ENCODE results near the gene PRDM12.

PRDM12 gene

DNA sequence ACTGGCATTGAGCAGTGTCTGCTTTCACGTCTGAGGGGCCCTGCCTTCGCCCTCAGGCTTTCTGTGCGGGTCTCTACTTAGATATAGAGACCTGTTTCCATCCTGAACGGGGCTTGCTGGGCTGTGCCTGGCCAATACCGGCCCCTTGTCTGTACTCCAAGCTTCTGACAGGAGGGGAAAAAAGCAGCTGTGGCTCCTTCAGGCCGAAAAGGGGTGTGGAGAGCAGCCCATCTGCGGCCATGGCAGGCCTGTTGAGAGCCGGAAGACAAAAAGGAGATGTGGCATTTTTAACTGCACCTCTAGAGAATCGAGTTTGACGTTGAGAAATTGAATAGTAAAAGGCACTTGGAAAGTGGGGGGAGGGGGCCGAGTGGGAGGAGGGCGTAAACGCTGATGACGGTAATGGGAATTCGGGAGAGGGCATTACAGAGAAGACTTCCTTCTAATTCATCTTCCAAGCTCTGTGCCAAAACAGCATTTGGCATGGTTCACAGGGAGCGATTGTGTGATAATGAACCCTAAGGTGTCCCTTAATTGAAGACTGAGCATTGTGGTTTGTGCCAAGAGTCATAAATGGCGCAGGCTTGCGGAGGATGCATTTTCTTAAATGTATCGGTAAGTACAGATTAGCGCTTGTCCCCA is 25.1 kb upstream of the PRDM12 start:
- Histone ChIP-seq H3K9ac (ENCODE audit: low read length) (no peak overlapping the region), H3K4me2 (ENCODE audit: low read length) (no peak overlapping the region), H3K36me3 (ENCODE audit: control insufficient read depth in 1 of 2, insufficient read depth in 2 of 2, low read length in 2 of 2) (peaks cover 30 to 34% of the 10 kb centered on the region in 2 experiments), H3K9me3 (ENCODE audit: insufficient read depth, low read depth, low read length) (peaks cover 4% of the 10 kb centered on the region), H2BK12ac (ENCODE audit: low read length) (no peak overlapping the region), H3K23ac (ENCODE audit: low read length) (no peak overlapping the region), H4K12ac (ENCODE audit: low read depth, low read length) (no peak overlapping the region), H3K14ac (ENCODE audit: low read length) (no peak overlapping the region), H3K4me1 (ENCODE audit: control insufficient read depth in 1 of 2, insufficient read depth in 2 of 2, low read length in 2 of 2) (no peaks in the 10 kb centered on the region), H2BK120ac (ENCODE audit: insufficient read depth, low read length, poor library complexity) (no peak overlapping the region), H2AFZ (ENCODE audit: insufficient read depth, low read length, poor library complexity) (no peak overlapping the region), H2AK5ac (ENCODE audit: low read length) (no peak overlapping the region), H3K27me3 (ENCODE audit: insufficient read depth, low read length) (no peaks in the 10 kb centered on the region), H3K79me2 (ENCODE audit: control insufficient read depth, insufficient read depth, low read length, poor library complexity) (no peaks in the 10 kb centered on the region), H3K79me1 (ENCODE audit: low read length) (no peaks in the 10 kb centered on the region), H3K4ac (ENCODE audit: low read depth, low read length) (no peak overlapping the region), H4K8ac (ENCODE audit: low read depth, low read length) (no peak overlapping the region), H3K4me3 (ENCODE audit: low read depth, low read length) (no peak overlapping the region), H2BK5ac (ENCODE audit: low read depth, low read length, poor library complexity) (no peak overlapping the region), H3K27ac (ENCODE audit: low read depth, low read length) (no peak overlapping the region), H3K18ac (ENCODE audit: low read length) (no peak overlapping the region), H4K91ac (ENCODE audit: low read depth, low read length) (no peak overlapping the region)
- no peak for DNase-seq
- WGBS (ENCODE audit: extremely low coverage, insufficient coverage, insufficient read length): 100% methylated on average over 4 of the region's 20 CpGs

DNA sequence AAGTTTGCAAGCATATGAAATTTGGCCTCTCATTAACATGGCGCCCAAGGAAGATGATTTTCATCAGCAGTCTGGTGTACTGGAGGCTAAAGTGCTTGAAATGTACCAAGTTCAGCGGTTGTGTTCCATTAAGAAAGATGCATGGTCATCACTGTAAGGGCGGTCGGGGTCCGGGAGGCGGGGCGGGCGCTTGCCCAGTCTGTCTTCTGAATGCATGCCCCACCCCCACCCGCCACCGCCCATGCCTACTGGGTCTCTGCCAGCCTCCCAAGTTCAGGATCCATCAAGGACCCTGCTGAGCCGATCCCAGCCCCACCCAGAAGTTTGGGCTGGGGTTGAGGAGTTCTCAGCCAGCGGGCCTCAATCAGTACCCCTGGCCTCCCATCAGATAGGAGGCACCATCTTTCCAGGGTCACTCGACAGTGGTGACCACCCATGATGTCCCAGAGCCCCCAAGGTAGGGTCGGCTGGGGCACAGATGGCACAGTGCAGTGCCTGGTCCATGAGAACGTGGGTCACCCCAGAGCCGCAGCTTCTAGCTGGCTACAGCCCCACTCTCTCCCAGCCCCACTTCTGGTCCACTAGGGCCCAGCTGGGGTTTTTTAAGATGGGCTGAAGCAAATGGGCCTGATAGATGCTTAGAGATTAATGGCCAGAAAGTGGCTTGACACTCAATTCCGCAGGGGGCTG is 24.4 kb upstream of the PRDM12 start:
- WGBS (ENCODE audit: extremely low coverage, insufficient coverage, insufficient read length): no CpG with 5 or more reads among the region's 17 CpGs
- Histone ChIP-seq H3K14ac (ENCODE audit: low read length) (no peak overlapping the region), H3K23ac (ENCODE audit: low read length) (no peak overlapping the region), H4K12ac (ENCODE audit: low read depth, low read length) (no peak overlapping the region), H3K27me3 (ENCODE audit: insufficient read depth, low read length) (no peaks in the 10 kb centered on the region), H2AK5ac (ENCODE audit: low read length) (no peak overlapping the region), H3K36me3 (ENCODE audit: control insufficient read depth in 1 of 2, insufficient read depth in 2 of 2, low read length in 2 of 2) (peaks cover 23 to 26% of the 10 kb centered on the region in 2 experiments), H3K4me2 (ENCODE audit: low read length) (no peak overlapping the region), H4K8ac (ENCODE audit: low read depth, low read length) (no peak overlapping the region), H3K9ac (ENCODE audit: low read length) (no peak overlapping the region), H2BK120ac (ENCODE audit: insufficient read depth, low read length, poor library complexity) (no peak overlapping the region), H3K18ac (ENCODE audit: low read length) (no peak overlapping the region), H3K4ac (ENCODE audit: low read depth, low read length) (no peak overlapping the region), H2BK5ac (ENCODE audit: low read depth, low read length, poor library complexity) (no peak overlapping the region), H3K27ac (ENCODE audit: low read depth, low read length) (no peak overlapping the region), H2AFZ (ENCODE audit: insufficient read depth, low read length, poor library complexity) (no peak overlapping the region), H3K79me1 (ENCODE audit: low read length) (no peaks in the 10 kb centered on the region), H3K9me3 (ENCODE audit: insufficient read depth, low read depth, low read length) (peaks cover 4% of the 10 kb centered on the region), H3K4me1 (ENCODE audit: control insufficient read depth in 1 of 2, insufficient read depth in 2 of 2, low read length in 2 of 2) (no peaks in the 10 kb centered on the region), H4K91ac (ENCODE audit: low read depth, low read length) (no peak overlapping the region), H3K4me3 (ENCODE audit: low read depth, low read length) (no peak overlapping the region), H2BK12ac (ENCODE audit: low read length) (no peak overlapping the region), H3K79me2 (ENCODE audit: control insufficient read depth, insufficient read depth, low read length, poor library complexity) (no peaks in the 10 kb centered on the region)
- no peak for DNase-seq

DNA sequence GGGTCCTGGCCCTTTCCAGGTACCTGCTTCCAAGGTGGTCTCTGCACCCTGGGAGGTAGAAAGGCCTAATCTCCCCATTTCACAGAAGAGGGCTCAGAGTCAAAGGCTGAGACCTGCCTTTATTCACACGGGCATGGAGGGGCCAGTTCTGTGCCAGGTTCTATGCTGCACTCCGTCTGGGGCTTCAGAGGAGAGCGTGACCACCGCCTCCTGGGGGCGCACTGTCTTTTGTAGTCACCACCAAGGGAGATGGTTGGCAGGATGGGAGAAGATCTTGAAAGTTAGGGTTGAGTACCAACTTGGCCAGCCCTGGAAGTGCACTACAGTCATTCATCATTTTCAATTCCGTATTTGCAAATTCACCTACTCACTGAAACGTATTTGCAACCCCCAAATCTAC is 23.7 kb upstream of the PRDM12 start:
- no peaks in the 10 kb centered on the region for H3K4me1 ChIP-seq (ENCODE audit: control insufficient read depth in 1 of 2, insufficient read depth in 2 of 2, low read length in 2 of 2)
- no peak overlapping the region for H4K8ac ChIP-seq (ENCODE audit: low read depth, low read length)
- no peak overlapping the region for H3K23ac ChIP-seq (ENCODE audit: low read length)
- no peak overlapping the region for H3K4me2 ChIP-seq (ENCODE audit: low read length)
- WGBS (ENCODE audit: extremely low coverage, insufficient coverage, insufficient read length): no CpG with 5 or more reads among the region's 7 CpGs
- no peak overlapping the region for H2BK5ac ChIP-seq (ENCODE audit: low read depth, low read length, poor library complexity)
- no peak overlapping the region for H4K12ac ChIP-seq (ENCODE audit: low read depth, low read length)
- H3K79me2 ChIP-seq (ENCODE audit: control insufficient read depth, insufficient read depth, low read length, poor library complexity): no peaks in the 10 kb centered on the region
- H3K79me1 ChIP-seq (ENCODE audit: low read length): no peaks in the 10 kb centered on the region
- no peak overlapping the region for H2AFZ ChIP-seq (ENCODE audit: insufficient read depth, low read length, poor library complexity)
- no peak overlapping the region for H3K4ac ChIP-seq (ENCODE audit: low read depth, low read length)
- no peak overlapping the region for H2BK12ac ChIP-seq (ENCODE audit: low read length)
- H3K14ac ChIP-seq (ENCODE audit: low read length): no peak overlapping the region
- peaks cover 4% of the 10 kb centered on the region for H3K9me3 ChIP-seq (ENCODE audit: insufficient read depth, low read depth, low read length)
- no peak overlapping the region for H2BK120ac ChIP-seq (ENCODE audit: insufficient read depth, low read length, poor library complexity)
- DNase-seq: no peak
- no peaks in the 10 kb centered on the region for H3K27me3 ChIP-seq (ENCODE audit: insufficient read depth, low read length)
- no peak overlapping the region for H3K18ac ChIP-seq (ENCODE audit: low read length)
- H3K36me3 ChIP-seq (ENCODE audit: control insufficient read depth in 1 of 2, insufficient read depth in 2 of 2, low read length in 2 of 2): peaks cover 18 to 20% of the 10 kb centered on the region in 2 experiments
- no peak overlapping the region for H3K27ac ChIP-seq (ENCODE audit: low read depth, low read length)
- no peak overlapping the region for H4K91ac ChIP-seq (ENCODE audit: low read depth, low read length)
- no peak overlapping the region for H3K9ac ChIP-seq (ENCODE audit: low read length)
- peak overlapping the region; percentile 23 for H3K4me3 ChIP-seq (ENCODE audit: low read depth, low read length)
- no peak overlapping the region for H2AK5ac ChIP-seq (ENCODE audit: low read length)

DNA sequence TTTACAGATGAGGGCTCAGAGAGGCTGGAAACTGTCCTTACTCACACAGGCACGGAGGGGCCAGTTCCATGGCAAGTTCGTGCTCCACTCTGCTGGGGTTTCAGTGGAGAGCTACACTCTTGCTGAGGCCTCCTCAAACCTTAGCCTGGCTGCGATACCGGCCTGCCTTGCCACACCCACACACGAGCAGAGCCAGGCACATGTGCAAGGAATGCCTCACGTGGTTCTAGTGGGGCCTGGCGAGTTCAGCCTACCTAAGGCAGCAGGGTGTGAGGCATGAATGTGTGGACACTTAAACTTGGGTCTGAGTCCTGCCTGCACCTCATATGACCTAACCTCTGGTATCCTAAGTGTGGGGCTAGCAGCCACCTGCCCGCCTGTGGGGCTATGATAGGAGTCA is 21.5 kb upstream of the PRDM12 start:
- Histone ChIP-seq H2BK5ac (ENCODE audit: low read depth, low read length, poor library complexity) (no peak overlapping the region), H3K27me3 (ENCODE audit: insufficient read depth, low read length) (no peaks in the 10 kb centered on the region), H3K27ac (ENCODE audit: low read depth, low read length) (no peak overlapping the region), H3K18ac (ENCODE audit: low read length) (no peak overlapping the region), H3K4me3 (ENCODE audit: low read depth, low read length) (no peak overlapping the region), H3K4me1 (ENCODE audit: control insufficient read depth in 1 of 2, insufficient read depth in 2 of 2, low read length in 2 of 2) (no peaks in the 10 kb centered on the region), H3K23ac (ENCODE audit: low read length) (no peak overlapping the region), H3K79me1 (ENCODE audit: low read length) (no peaks in the 10 kb centered on the region), H3K9me3 (ENCODE audit: insufficient read depth, low read depth, low read length) (peaks cover 4% of the 10 kb centered on the region), H2AK5ac (ENCODE audit: low read length) (no peak overlapping the region), H2AFZ (ENCODE audit: insufficient read depth, low read length, poor library complexity) (no peak overlapping the region), H4K91ac (ENCODE audit: low read depth, low read length) (no peak overlapping the region), H3K9ac (ENCODE audit: low read length) (no peak overlapping the region), H4K8ac (ENCODE audit: low read depth, low read length) (no peak overlapping the region), H2BK12ac (ENCODE audit: low read length) (no peak overlapping the region), H3K4me2 (ENCODE audit: low read length) (no peak overlapping the region), H3K4ac (ENCODE audit: low read depth, low read length) (no peak overlapping the region), H3K36me3 (ENCODE audit: control insufficient read depth in 1 of 2, insufficient read depth in 2 of 2, low read length in 2 of 2) (peaks cover 6 to 8% of the 10 kb centered on the region in 2 experiments), H3K14ac (ENCODE audit: low read length) (no peak overlapping the region), H3K79me2 (ENCODE audit: control insufficient read depth, insufficient read depth, low read length, poor library complexity) (no peaks in the 10 kb centered on the region), H4K12ac (ENCODE audit: low read depth, low read length) (no peak overlapping the region), H2BK120ac (ENCODE audit: insufficient read depth, low read length, poor library complexity) (no peak overlapping the region)
- WGBS (ENCODE audit: extremely low coverage, insufficient coverage, insufficient read length): no CpG with 5 or more reads among the region's 8 CpGs
- DNase-seq: no peak

Data from trophoblast cell (in vitro differentiated cells and primary cell).